ENCODE measurements around the gene DCX.

GRCh38 chrX:111410590-111411078 is 1.4 kb downstream of the DCX start:
- no peak for TF ChIP-seq CTCF (IDR thresholded peaks at IDR 0.05; ENCODE audit: insufficient read depth, low read length, poor library complexity, severe bottlenecking)
- TF ChIP-seq EZH2phosphoT487 (conservative IDR thresholded peaks at IDR 0.05; ENCODE audit: low read length), result no peak
